ENCODE measurements around the gene LCA5L. TPM values are rescaled to one million over a fixed set of nuclear protein-coding genes. Genes with fewer than 3 reads are reported as not detected.
"Not testable (repeated sequence)": the region's sequence is repeated elsewhere in the genome, so short reads cannot be mapped to it uniquely, and the experiment has no call there.

Gene LCA5L
- total and polyA plus RNA-seq, 2 donors (not counting 1 experiment from before 2014, with no cell fraction given): 0.62 TPM; not detected in 1

GRCh38 chr21:39429445-39429844, 16.1 kb downstream of the LCA5L start:
- Histone ChIP-seq H2AFZ (ENCODE audit: insufficient read depth, low read depth, low read length, poor library complexity, severe bottlenecking) (no peak overlapping the region), H3K36me3 (replicated peaks in 1 of 2; ENCODE audit: control extremely low read depth in 1 of 2, control insufficient read depth in 1 of 2, extremely low read depth in 1 of 2, insufficient read depth in 2 of 2, low read length in 1 of 2) (no peaks in the 10 kb centered on the region), H3K4me2 (replicated peaks; ENCODE audit: low read depth, low read length, poor library complexity, severe bottlenecking) (no peak overlapping the region), H3K9ac (ENCODE audit: low read length) (no peak overlapping the region), H3K4me1 (ENCODE audit: control insufficient read depth in 2 of 2, insufficient read depth in 2 of 2, low read length in 2 of 2) (no peaks in the 10 kb centered on the region), H3K27me3 (replicated peaks in 1 of 4; ENCODE audit: control extremely low read depth in 1 of 4, control insufficient read depth in 3 of 4, insufficient read depth in 4 of 4, low read length in 3 of 4) (no peaks in the 10 kb centered on the region), H3K9me3 (ENCODE audit: control extremely low read depth in 1 of 3, control insufficient read depth in 2 of 3, insufficient read depth in 1 of 3, low read length in 2 of 3) (no peaks in the 10 kb centered on the region), H3K79me2 (ENCODE audit: control insufficient read depth, insufficient read depth, low read length) (no peaks in the 10 kb centered on the region), H3K4me3 (ENCODE audit: control extremely low read depth in 1 of 5, extremely low read depth in 1 of 5, insufficient read depth in 1 of 5, low read depth in 2 of 5, low read length in 4 of 5) (no peak overlapping the region), H4K20me1 (ENCODE audit: control insufficient read depth, insufficient read depth, low read length, poor library complexity, severe bottlenecking) (no peaks in the 10 kb centered on the region), H3K27ac (ENCODE audit: low read length in 2 of 2) (no peak overlapping the region)
- Mint-ChIP-seq H3K27me3 (peaks cover 4% of the 10 kb centered on the region), H3K4me1 (peaks cover 5% of the 10 kb centered on the region), H3K27ac (no peak overlapping the region), H3K9me3 (ENCODE audit: insufficient read depth) (no peaks in the 10 kb centered on the region), H3K4me3 (no peak overlapping the region)
- DNase-seq (no peak), ATAC-seq (ENCODE audit: low read depth) (no peak)
- ChIA-PET CTCF (no interaction called here), POLR2A (no interaction called here)
- intact Hi-C loops (cut with micrococcal nuclease): no loop called here
- WGBS (ENCODE audit: insufficient coverage): no CpG with 5 or more reads among the region's 2 CpGs
- no peak for TF ChIP-seq EZH2 (IDR thresholded peaks at IDR 0.05; ENCODE audit: borderline replicate concordance, insufficient read depth, low read depth, low read length, poor library complexity, severe bottlenecking)
- TF ChIP-seq CTCF (IDR thresholded peaks at IDR 0.05): no peak

GRCh38 chr21:39422527-39423241, 22.9 kb downstream of the LCA5L start:
- no peaks in the 10 kb centered on the region for H3K79me2 ChIP-seq (ENCODE audit: control insufficient read depth, insufficient read depth, low read length)
- WGBS (ENCODE audit: insufficient coverage): 75% methylated on average over 1 of the region's 5 CpGs
- DNase-seq: no peak
- H3K27ac Mint-ChIP-seq: no peak overlapping the region
- POLR2A ChIA-PET: no interaction called here
- CTCF ChIA-PET: no interaction called here
- TF ChIP-seq CTCF (IDR thresholded peaks at IDR 0.05) (no peak), EZH2 (IDR thresholded peaks at IDR 0.05; ENCODE audit: borderline replicate concordance, insufficient read depth, low read depth, low read length, poor library complexity, severe bottlenecking) (no peak)
- no peak overlapping the region for H3K9ac ChIP-seq (ENCODE audit: low read length)
- no peaks in the 10 kb centered on the region for H3K27me3 ChIP-seq (replicated peaks in 1 of 4; ENCODE audit: control extremely low read depth in 1 of 4, control insufficient read depth in 3 of 4, insufficient read depth in 4 of 4, low read length in 3 of 4)
- no peaks in the 10 kb centered on the region for H3K27me3 Mint-ChIP-seq
- no peak overlapping the region for H3K4me2 ChIP-seq (replicated peaks; ENCODE audit: low read depth, low read length, poor library complexity, severe bottlenecking)
- H3K9me3 ChIP-seq (ENCODE audit: control extremely low read depth in 1 of 3, control insufficient read depth in 2 of 3, insufficient read depth in 1 of 3, low read length in 2 of 3): no peaks in the 10 kb centered on the region
- H2AFZ ChIP-seq (ENCODE audit: insufficient read depth, low read depth, low read length, poor library complexity, severe bottlenecking): no peak overlapping the region
- no peak overlapping the region for H3K4me3 ChIP-seq (ENCODE audit: control extremely low read depth in 1 of 5, extremely low read depth in 1 of 5, insufficient read depth in 1 of 5, low read depth in 2 of 5, low read length in 4 of 5)
- no peaks in the 10 kb centered on the region for H4K20me1 ChIP-seq (ENCODE audit: control insufficient read depth, insufficient read depth, low read length, poor library complexity, severe bottlenecking)
- no peak overlapping the region for H3K27ac ChIP-seq (ENCODE audit: low read length in 2 of 2)
- no peaks in the 10 kb centered on the region for H3K4me1 Mint-ChIP-seq
- H3K4me3 Mint-ChIP-seq: no peak overlapping the region
- intact Hi-C loops (cut with micrococcal nuclease): no loop called here
- H3K4me1 ChIP-seq (ENCODE audit: control insufficient read depth in 2 of 2, insufficient read depth in 2 of 2, low read length in 2 of 2): no peaks in the 10 kb centered on the region
- ATAC-seq (ENCODE audit: low read depth): no peak
- no peaks in the 10 kb centered on the region for H3K36me3 ChIP-seq (replicated peaks in 1 of 2; ENCODE audit: control extremely low read depth in 1 of 2, control insufficient read depth in 1 of 2, extremely low read depth in 1 of 2, insufficient read depth in 2 of 2, low read length in 1 of 2)
- H3K9me3 Mint-ChIP-seq (ENCODE audit: insufficient read depth): no peaks in the 10 kb centered on the region

- H3K4me3 ChIP-seq (ENCODE audit: control extremely low read depth in 1 of 5, extremely low read depth in 1 of 5, insufficient read depth in 1 of 5, low read depth in 2 of 5, low read length in 4 of 5); H3K4me1 Mint-ChIP-seq; H3K9me3 Mint-ChIP-seq (ENCODE audit: insufficient read depth); ATAC-seq (ENCODE audit: low read depth); DNase-seq; H3K9ac ChIP-seq (ENCODE audit: low read length); H3K27ac Mint-ChIP-seq; H4K20me1 ChIP-seq (ENCODE audit: control insufficient read depth, insufficient read depth, low read length, poor library complexity, severe bottlenecking); H3K27me3 Mint-ChIP-seq; H3K79me2 ChIP-seq (ENCODE audit: control insufficient read depth, insufficient read depth, low read length); H2AFZ ChIP-seq (ENCODE audit: insufficient read depth, low read depth, low read length, poor library complexity, severe bottlenecking); H3K9me3 ChIP-seq (ENCODE audit: control extremely low read depth in 1 of 3, control insufficient read depth in 2 of 3, insufficient read depth in 1 of 3, low read length in 2 of 3); H3K36me3 ChIP-seq (replicated peaks in 1 of 2; ENCODE audit: control extremely low read depth in 1 of 2, control insufficient read depth in 1 of 2, extremely low read depth in 1 of 2, insufficient read depth in 2 of 2, low read length in 1 of 2); intact Hi-C loops (cut with micrococcal nuclease); POLR2A ChIA-PET; H3K27me3 ChIP-seq (replicated peaks in 1 of 4; ENCODE audit: control extremely low read depth in 1 of 4, control insufficient read depth in 3 of 4, insufficient read depth in 4 of 4, low read length in 3 of 4); H3K4me2 ChIP-seq (replicated peaks; ENCODE audit: low read depth, low read length, poor library complexity, severe bottlenecking); H3K4me1 ChIP-seq (ENCODE audit: control insufficient read depth in 2 of 2, insufficient read depth in 2 of 2, low read length in 2 of 2); H3K4me3 Mint-ChIP-seq; H3K27ac ChIP-seq (ENCODE audit: low read length in 2 of 2): not testable (repeated sequence)
- 100% methylated on average over 2 of the region's 5 CpGs for WGBS (ENCODE audit: insufficient coverage)
- CTCF ChIA-PET: interaction anchor here (1.0 kb wide), 1 partner anchor 25 kb away, joined by 3 read pairs; no protein-coding TSS in a partner anchor
Measured at GRCh38 chr21:39419204-39419603, 26.4 kb downstream of the LCA5L start.

All from B cell (primary cell).